HEK293T (cell line): ENCODE measurements around the gene LRRC3C.

Experiments
- ELF4 ChIP-seq: fragments of 450-650 bp; IDR thresholded peaks from 2 replicates; pipeline ENCODE4 v1.6.1; 2017; ENCODE audit warnings: antibody characterized with exemption
- FOXA1 ChIP-seq: fragments of 450-650 bp; IDR thresholded peaks from 2 replicates; pipeline ENCODE4 v1.6.1; 2016; ENCODE audit warnings: mild to moderate bottlenecking

- TF ChIP-seq ELF4 (no peak), FOXA1 (no peak)
Measured at GRCh38 chr17:39955726-39956225, 28.2 kb downstream of the LRRC3C start.
